ENCODE data around the gene TMTC1.

TMTC1 gene

GRCh38 chr12:29460082-29460481 lies 323.7 kb downstream of the TMTC1 start:
- Mint-ChIP-seq H3K36me3 (ENCODE audit: low read depth) (no peaks in the 10 kb centered on the region), H3K27ac (no peak overlapping the region), H3K4me1 (ENCODE audit: low read depth) (no peaks in the 10 kb centered on the region), H3K4me3 (no peak overlapping the region), H3K27me3 (ENCODE audit: low read depth) (no peaks in the 10 kb centered on the region), H3K9me3 (no peaks in the 10 kb centered on the region)
- DNase-seq (ENCODE audit: low spot score) = no peak

GRCh38 chr12:29455087-29455486 lies 328.7 kb downstream of the TMTC1 start:
- no peak overlapping the region for H3K4me3 Mint-ChIP-seq
- DNase-seq (ENCODE audit: low spot score) = no peak
- H3K9me3 Mint-ChIP-seq = no peaks in the 10 kb centered on the region
- no peaks in the 10 kb centered on the region for H3K36me3 Mint-ChIP-seq (ENCODE audit: low read depth)
- H3K27me3 Mint-ChIP-seq (ENCODE audit: low read depth) = no peaks in the 10 kb centered on the region
- no peaks in the 10 kb centered on the region for H3K4me1 Mint-ChIP-seq (ENCODE audit: low read depth)
- no peak overlapping the region for H3K27ac Mint-ChIP-seq

- no peaks in the 10 kb centered on the region for H3K4me1 Mint-ChIP-seq (ENCODE audit: low read depth)
- H3K4me3 Mint-ChIP-seq = no peak overlapping the region
- no peaks in the 10 kb centered on the region for H3K9me3 Mint-ChIP-seq
- no peaks in the 10 kb centered on the region for H3K27me3 Mint-ChIP-seq (ENCODE audit: low read depth)
- H3K36me3 Mint-ChIP-seq (ENCODE audit: low read depth) = no peaks in the 10 kb centered on the region
- H3K27ac Mint-ChIP-seq = no peak overlapping the region
- no peak for DNase-seq (ENCODE audit: low spot score)
These were observed 331.9 kb downstream of the TMTC1 start for GRCh38 chr12:29451888-29452287.

Data from T-helper 2 cell treated with Interferon-gamma antibody and Interleukin-4, amounts not matched to agents 5 μg/mL and 100 μg/mL, for 36 hours (primary cell).